GM12891 (cell line): Measurements from ENCODE around the gene HLTF.
"Not testable (repeated sequence)": the region's sequence is repeated elsewhere in the genome, so short reads cannot be mapped to it uniquely, and the experiment has no call there.

Experiments
- POLR2A ChIP-seq: IDR thresholded peaks from 2 replicates; pipeline ENCODE4 v1.6.1; 2011; ENCODE audit warnings: low read depth, low read length, control low read depth
- POLR2AphosphoS5 ChIP-seq: IDR thresholded peaks from 2 replicates; pipeline ENCODE4 v1.6.1; 2011; ENCODE audit warnings: low read depth, low read length, control low read depth
- POU2F2 ChIP-seq: IDR thresholded peaks from 2 replicates; pipeline ENCODE4 v1.6.1; 2011; ENCODE audit warnings: low read depth, mild to moderate bottlenecking, control low read depth, low read length, moderate library complexity
- SPI1 ChIP-seq: IDR thresholded peaks from 2 replicates; pipeline ENCODE4 v1.6.1; 2011; ENCODE audit warnings: low read depth, low read length, control low read depth

GRCh38 chr3:148987551-148987950, 98.8 kb downstream of the HLTF start:
- TF ChIP-seq POLR2AphosphoS5, SPI1, POLR2A, POU2F2: not testable (repeated sequence)
